GM12878 (cell line): Measurements from ENCODE around the gene MLXIP. TPM values are rescaled to one million over a fixed set of nuclear protein-coding genes. Genes with fewer than 3 reads are reported as not detected.

Experiments
- ATAC-seq: fragments of 200-7000 bp; cut with Tn5 transposase; 3 replicates; pipeline ENCODE4 v1.9.1; 2020; ENCODE audit warnings: mild to moderate bottlenecking, moderate library complexity
- BruUV-seq: library from RNA; stranded (reverse); fragments of 400-500 nt; replicated peaks from 2 replicates; lab custom pipeline; 2021; lab: Mats Ljungman, UMichigan
- CTCF ChIA-PET: fragments of 300-600 bp; sonication (Branson Sonifier 250); formaldehyde crosslinking; extraction: SDS; loops from one replicate; lab custom pipeline; 2021; ENCODE audit warnings: inconsistent platforms; lab: Yijun Ruan, JAX
- POLR2A ChIA-PET: fragments of 350-600 bp; formaldehyde crosslinking; extraction: SDS; loops from one replicate; lab custom pipeline; 2021; ENCODE audit warnings: inconsistent platforms; lab: Charles Lee
- RAD21 ChIA-PET: fragments of 300-600 bp; sonication (Branson Sonifier 250); formaldehyde crosslinking; loops from one replicate; lab custom pipeline; 2023; ENCODE audit warnings: antibody characterized with exemption; ENCODE audit not compliant: unreplicated experiment; lab: Charles Lee
- SMC1A ChIA-PET: fragments of 300-600 bp; sonication (Branson Sonifier 250); formaldehyde crosslinking; loops from one replicate; lab custom pipeline; 2023; ENCODE audit not compliant: unreplicated experiment, uncharacterized antibody; lab: Charles Lee
- DNase-seq: peaks from one replicate; pipeline ENCODE4 v3.0.0-alpha.2; 2011; ENCODE audit warnings: low read depth, low spot score
- FAIRE-seq: peaks from 3 replicates; lab custom pipeline; 2011; peaks lifted over from hg19 to GRCh38; lab: Jason Lieb, UNC
- H2AFZ ChIP-seq: 2 replicates; pipeline ENCODE4 v1.6.0; 2011; ENCODE audit warnings: low read depth, low read length, control low read depth; ENCODE audit not compliant: control insufficient read depth
- H3K27ac ChIP-seq: 2 replicates; pipeline ENCODE4 v1.5.1; 2011; ENCODE audit warnings: control low read depth; ENCODE audit not compliant: control insufficient read depth, insufficient read depth
- H3K27me3 ChIP-seq, 2 experiments: replicated peaks in 1 of 2; 2 replicates each; pipeline versions ENCODE4 v1.6.0 to v1.6.1; 2011; ENCODE audit warnings: low read length in 1 of 2; ENCODE audit not compliant: control insufficient read depth in 2 of 2, insufficient read depth in 2 of 2
- H3K36me3 ChIP-seq, 2 experiments: 2 replicates each; pipeline ENCODE4 v1.5.1; 2011; ENCODE audit warnings: low read length in 1 of 2; ENCODE audit not compliant: control insufficient read depth in 2 of 2, insufficient read depth in 2 of 2
- H3K4me1 ChIP-seq: 2 replicates; pipeline ENCODE4 v1.6.1; 2011; ENCODE audit warnings: mild to moderate bottlenecking, low read length, moderate library complexity, mixed read lengths; ENCODE audit not compliant: control insufficient read depth, insufficient read depth
- H3K4me2 ChIP-seq: 2 replicates; pipeline ENCODE4 v1.6.0; 2011; ENCODE audit warnings: control low read depth; ENCODE audit not compliant: control insufficient read depth, insufficient read depth
- H3K4me3 ChIP-seq: fragments of 200-600 bp; sonication (generic); 2 replicates; pipeline ENCODE4 v1.5.1; 2016
- H3K79me2 ChIP-seq: 2 replicates; pipeline ENCODE4 v1.6.0; 2011; ENCODE audit warnings: low read length; ENCODE audit not compliant: control insufficient read depth, insufficient read depth
- H3K9ac ChIP-seq: 2 replicates; pipeline ENCODE4 v1.8.0; 2011; ENCODE audit warnings: low read length, control low read depth, mixed read lengths; ENCODE audit not compliant: control insufficient read depth, insufficient read depth
- H3K9me3 ChIP-seq: replicated peaks from 3 replicates; pipeline ENCODE4 v1.5.1; 2011; ENCODE audit warnings: mild to moderate bottlenecking, low read length; ENCODE audit not compliant: control insufficient read depth, insufficient read depth
- H4K20me1 ChIP-seq: 2 replicates; pipeline ENCODE4 v1.6.0; 2011; ENCODE audit not compliant: control insufficient read depth, insufficient read depth
- BRCA1 ChIP-seq: IDR thresholded peaks from 2 replicates; pipeline ENCODE4 v1.6.1; 2011; ENCODE audit warnings: low read depth, low read length, improper control_type of control experiment
- CBFB ChIP-seq: IDR thresholded peaks from 2 replicates; pipeline ENCODE4 v1.6.1; 2016; ENCODE audit warnings: antibody characterized with exemption, low read depth
- CBX5 ChIP-seq: sonication (generic); IDR thresholded peaks from 2 replicates; pipeline ENCODE4 v1.6.1; 2016; ENCODE audit warnings: low read depth, moderate library complexity, mild to moderate bottlenecking, inconsistent platforms
- CEBPB ChIP-seq, 2 experiments: fragments of 150-350 bp in 1 of 2; IDR thresholded peaks; 2 replicates each; pipeline ENCODE4 v1.6.1; 2012 to 2014; ENCODE audit warnings: low read depth in 2 of 2, low read length in 2 of 2, borderline replicate concordance in 1 of 2, inconsistent platforms in 1 of 2
- CHD1 ChIP-seq: IDR thresholded peaks from 2 replicates; pipeline ENCODE4 v1.6.1; 2012; ENCODE audit warnings: low read depth, low read length, improper control_type of control experiment
- E2F4 ChIP-seq: IDR thresholded peaks from 2 replicates; pipeline ENCODE4 v1.6.1; 2012; ENCODE audit warnings: low read depth, low read length, improper control_type of control experiment
- HCFC1 ChIP-seq: fragments of 150-350 bp; IDR thresholded peaks from 2 replicates; pipeline ENCODE4 v1.6.1; 2014; ENCODE audit warnings: low read length
- KLF5 ChIP-seq: fragments of 450-650 bp; IDR thresholded peaks from 2 replicates; pipeline ENCODE4 v1.6.1; 2014; ENCODE audit warnings: mild to moderate bottlenecking; ENCODE audit not compliant: partially characterized antibody
- MAX ChIP-seq: IDR thresholded peaks from 2 replicates; pipeline ENCODE4 v1.6.1; 2012; ENCODE audit warnings: low read depth, low read length, improper control_type of control experiment
- PAX5 ChIP-seq: IDR thresholded peaks from 2 replicates; pipeline ENCODE4 v1.6.1; 2011; ENCODE audit warnings: low read depth, low read length, borderline replicate concordance
- PKNOX1 ChIP-seq: fragments of 450-650 bp; IDR thresholded peaks from 2 replicates; pipeline ENCODE4 v1.6.1; 2016; ENCODE audit warnings: mild to moderate bottlenecking
- RELB ChIP-seq: fragments of 450-650 bp; IDR thresholded peaks from 2 replicates; pipeline ENCODE4 v1.6.1; 2017; ENCODE audit warnings: low read depth, mild to moderate bottlenecking, moderate library complexity
- YBX1 ChIP-seq: fragments of 450-650 bp; IDR thresholded peaks from 2 replicates; pipeline ENCODE4 v1.6.1; 2016; ENCODE audit warnings: antibody characterized with exemption
- YY1 ChIP-seq: IDR thresholded peaks from 2 replicates; pipeline ENCODE4 v1.6.1; 2011; ENCODE audit warnings: low read depth, mild to moderate bottlenecking, low read length
- WGBS: methylation state at CpG from one replicate; pipeline ENCODE4 v1.1.6; 2016; ENCODE audit warnings: low lambda C conversion rate; ENCODE audit not compliant: insufficient replicate concordance, insufficient coverage; ENCODE audit errors: missing lambda C conversion rate; 5-methylcytosine and 5-hydroxymethylcytosine counted together
- in situ Hi-C: fragments of 300-500 bp; cut with MboI; formaldehyde crosslinking; loops from 9 replicates; pipeline ENCODE4 v1.14.3; 2018; ENCODE audit warnings: mixed read lengths
- intact Hi-C: fragments of 100-400 bp; cut with micrococcal nuclease; formaldehyde crosslinking; loops from one replicate; pipeline ENCODE4 v1.14.2; 2022; ENCODE audit not compliant: unreplicated experiment
- polyA plus RNA-seq, 11 experiments: library from polyadenylated mRNA; depleted of rRNA in 4 of 11; unstranded in 6 of 11; stranded (reverse) in 5 of 11; fragments of >200 nt; fragmentation: Nextera tagmentation in 4 of 11; fragmentation: Illumina TruSeq in 1 of 11; extraction: Ambion mirVana in 4 of 11; extraction: Trizol in 1 of 11; gene quantifications; 1 replicate in 1 of 11; 2 replicates in 10 of 11; pipeline versions ENCODE4 v1.2.1 to v1.2.3, GENCODE V29; 2011 to 2016; ENCODE audit warnings: inconsistent platforms in 2 of 11, missing spikeins in 2 of 11, low read depth in 1 of 11
- total RNA-seq, 4 experiments: library from RNA; depleted of rRNA in 3 of 4; stranded (reverse); fragments of >200 nt in 3 of 4; fragmentation: Illumina TruSeq in 1 of 4; extraction: Trizol in 1 of 4; gene quantifications; 2 replicates each; pipeline versions ENCODE4 v1.2.1 to v1.2.3, GENCODE V29; 2013 to 2021

Gene MLXIP
- total and polyA plus RNA-seq, 10 of the 15 experiments (the other 5 are each of a cell fraction or from before 2014, with no cell fraction given), result 1.1 to 23.7 (median 7.0) TPM

GRCh38 chr12:122086116-122086515, 7.6 kb downstream of the MLXIP start:
- Histone ChIP-seq H3K27me3 (no peaks in the 10 kb centered on the region), H3K9me3 (no peaks in the 10 kb centered on the region), H3K4me2 (no peak overlapping the region), H3K9ac (no peak overlapping the region), H4K20me1 (0 out of 2 replicates have a peak, but pooled peaks cover 3% of the 10 kb centered on the region), H3K79me2 (no peaks in the 10 kb centered on the region), H3K4me3 (no peak overlapping the region), H3K27ac (no peak overlapping the region), H3K36me3 (peaks cover 0 to 1% of the 10 kb centered on the region in 2 experiments; a peak in 2 of 4 replicates), H2AFZ (no peak overlapping the region), H3K4me1 (peaks cover 21% of the 10 kb centered on the region)
- ChIA-PET POLR2A (no interaction called here), RAD21 (no interaction called here), CTCF (interaction anchor here (2.0 kb wide), 1 partner anchor 31 kb away, joined by 7 read pairs; no protein-coding TSS in a partner anchor), SMC1A (no interaction called here)
- no TSS peak for BruUV-seq
- TF ChIP-seq KLF5, result no peak
- no peak for TF ChIP-seq CBFB
- TF ChIP-seq MAX, result no peak
- 90% methylated on average over 8 of the region's 8 CpGs for WGBS
- intact Hi-C loops (no loop called here), in situ Hi-C loops (no loop called here)
- no peak for FAIRE-seq
- no peak for ATAC-seq
- DNase-seq, result no peak

GRCh38 chr12:122086641-122087285, 8.2 kb downstream of the MLXIP start:
- H3K27ac ChIP-seq, result no peak overlapping the region
- ATAC-seq (no peak), DNase-seq (no peak), FAIRE-seq (no peak)
- RAD21 ChIA-PET, result no interaction called here
- TF ChIP-seq YBX1 (no peak), PAX5 (no peak), CHD1 (no peak), BRCA1 (no peak), CBX5 (no peak), YY1 (no peak), E2F4 (no peak), PKNOX1 (no peak), RELB (no peak), CEBPB (IDR thresholded peaks at IDR 0.05; ENCODE audit: borderline replicate concordance in 1 of 2, low read depth in 2 of 2, low read length in 2 of 2) (no peak), HCFC1 (no peak), CBFB (no peak)
- CTCF ChIA-PET, result no interaction called here
- intact Hi-C loops (no loop called here), in situ Hi-C loops (no loop called here)
- peaks cover 16% of the 10 kb centered on the region for H3K4me1 ChIP-seq
- no peak overlapping the region for H2AFZ ChIP-seq
- BruUV-seq, result no TSS peak
- H3K36me3 ChIP-seq, result peaks cover 0 to 1% of the 10 kb centered on the region in 2 experiments; a peak in 2 of 4 replicates
- H4K20me1 ChIP-seq, result 0 out of 2 replicates have a peak, but pooled peaks cover 3% of the 10 kb centered on the region
- H3K79me2 ChIP-seq, result no peaks in the 10 kb centered on the region
- no peaks in the 10 kb centered on the region for H3K9me3 ChIP-seq
- H3K4me3 ChIP-seq, result no peak overlapping the region
- no peaks in the 10 kb centered on the region for H3K27me3 ChIP-seq
- no peak overlapping the region for H3K9ac ChIP-seq
- SMC1A ChIA-PET, result no interaction called here
- H3K4me2 ChIP-seq, result no peak overlapping the region
- POLR2A ChIA-PET, result no interaction called here
- whole genome bisulfite sequencing, result 82% methylated on average over 16 of the region's 18 CpGs
